Gastrocnemius medialis (tissue), 4 donors: ENCODE measurements around the gene NRCAM. TPM values are rescaled to one million over a fixed set of nuclear protein-coding genes. Genes with fewer than 3 reads are reported as not detected.

ENCODE experiments used
- ATAC-seq, 2 donors: fragments of 150-250 bp; one replicate each; pipeline ENCODE4 v1.9.1; 2016
- DNase-seq, 2 donors: peaks; one replicate each; pipeline ENCODE4 v3.0.0-alpha.2; 2019
- H3K27ac ChIP-seq, 4 donors: fragments of 200-600 bp; sonication (generic); 1 replicate in 1 of 4; 2 replicates in 3 of 4; pipeline ENCODE4 v1.5.1; 2016 to 2018; ENCODE audit warnings: mild to moderate bottlenecking in 2 of 4, moderate library complexity in 1 of 4
- H3K27me3 ChIP-seq, 3 donors: fragments of 200-600 bp; sonication (generic) in 2 of 3; 1 replicate in 1 of 3; 2 replicates in 2 of 3; pipeline versions ENCODE4 v1.5.1 to v1.6.0; 2016 to 2019; ENCODE audit warnings: mild to moderate bottlenecking in 1 of 3, moderate library complexity in 1 of 3
- H3K36me3 ChIP-seq, 2 donors: fragments of 200-600 bp; sonication (generic) in 1 of 2; one replicate each; pipeline ENCODE4 v1.5.1; 2017 to 2018
- H3K4me1 ChIP-seq, 2 donors: fragments of 200-600 bp; sonication (generic) in 1 of 2; one replicate each; pipeline ENCODE4 v1.5.1; 2016 to 2017; ENCODE audit warnings: mild to moderate bottlenecking in 2 of 2
- H3K4me3 ChIP-seq, 4 donors: fragments of 200-600 bp; sonication (generic) in 3 of 4; 1 replicate in 1 of 4; 2 replicates in 3 of 4; pipeline ENCODE4 v1.5.1; 2016 to 2019; ENCODE audit warnings: mild to moderate bottlenecking in 2 of 4
- H3K9me3 ChIP-seq, 3 donors: fragments of 200-600 bp; sonication (generic) in 2 of 3; 1 replicate in 1 of 3; 2 replicates in 2 of 3; pipeline ENCODE4 v1.5.1; 2016 to 2019
- POLR2A ChIP-seq, 2 donors: fragments of 450-650 bp; IDR thresholded peaks; one replicate each; pipeline ENCODE4 v1.6.1; 2017; ENCODE audit warnings: antibody characterized with exemption in 2 of 2, mild to moderate bottlenecking in 2 of 2, moderate library complexity in 2 of 2
- in situ Hi-C, 4 donors: fragments of 200-750 bp; cut with MboI; loops; one replicate each; pipeline versions ENCODE4 v1.15.0 to v1.8.0; 2017; ENCODE audit warnings: low sequenced_read_pairs in 4 of 4
- intact Hi-C: fragments of 100-400 bp; cut with DNase I; formaldehyde crosslinking; loops from one replicate; pipeline ENCODE4 v1.15.1; 2023; ENCODE audit warnings: low total_unique reads
- total RNA-seq, 4 donors: library from RNA; depleted of rRNA; stranded (reverse); fragments of >200 nt; gene quantifications; one replicate each; pipeline versions ENCODE4 v1.1.0 to v1.2.3, GENCODE V29; 2016
- TF ChIP-seq, protein P1 (sequence below), 5 experiments: fragments of 450-650 bp in 3 of 5; fragments of 200-600 bp in 2 of 5; sonication (generic) in 2 of 5; IDR thresholded peaks in 4 of 5; conservative IDR thresholded peaks in 1 of 5; 1 replicate in 4 of 5; 2 replicates in 1 of 5; pipeline ENCODE4 v1.5.1; 2016 to 2019; ENCODE audit warnings: antibody characterized with exemption in 5 of 5, mild to moderate bottlenecking in 3 of 5, moderate library complexity in 3 of 5

Gene NRCAM
- total RNA-seq, 4 donors from 2014 or later: 0.18 to 0.31 (median 0.23) TPM; not detected in 1

DNA sequence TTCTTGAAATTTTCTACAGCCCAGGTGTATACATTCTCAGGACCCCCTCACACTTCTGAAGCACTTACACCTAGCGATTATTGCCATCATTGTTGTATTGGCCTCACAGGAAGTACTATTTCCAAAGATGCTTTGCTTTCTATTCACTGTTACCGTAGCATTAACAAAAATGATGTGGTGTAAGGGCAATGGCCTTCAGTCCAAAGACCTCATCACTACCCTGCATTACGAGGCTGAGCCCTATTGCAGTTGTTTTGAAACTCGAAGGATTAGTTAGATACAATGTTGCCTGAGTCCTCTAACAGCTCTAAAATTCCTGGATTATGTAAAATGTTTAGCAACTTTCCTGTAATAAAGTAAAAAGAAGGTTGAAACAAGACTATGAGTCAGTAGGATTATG, 2.9 kb downstream of the NRCAM start:
- H3K4me3 ChIP-seq: no peak overlapping the region
- no peaks in the 10 kb centered on the region for H3K9me3 ChIP-seq
- intact Hi-C loops (no loop called here), in situ Hi-C loops (no loop called here)
- no peaks in the 10 kb centered on the region for H3K36me3 ChIP-seq
- TF ChIP-seq, protein P1, sequence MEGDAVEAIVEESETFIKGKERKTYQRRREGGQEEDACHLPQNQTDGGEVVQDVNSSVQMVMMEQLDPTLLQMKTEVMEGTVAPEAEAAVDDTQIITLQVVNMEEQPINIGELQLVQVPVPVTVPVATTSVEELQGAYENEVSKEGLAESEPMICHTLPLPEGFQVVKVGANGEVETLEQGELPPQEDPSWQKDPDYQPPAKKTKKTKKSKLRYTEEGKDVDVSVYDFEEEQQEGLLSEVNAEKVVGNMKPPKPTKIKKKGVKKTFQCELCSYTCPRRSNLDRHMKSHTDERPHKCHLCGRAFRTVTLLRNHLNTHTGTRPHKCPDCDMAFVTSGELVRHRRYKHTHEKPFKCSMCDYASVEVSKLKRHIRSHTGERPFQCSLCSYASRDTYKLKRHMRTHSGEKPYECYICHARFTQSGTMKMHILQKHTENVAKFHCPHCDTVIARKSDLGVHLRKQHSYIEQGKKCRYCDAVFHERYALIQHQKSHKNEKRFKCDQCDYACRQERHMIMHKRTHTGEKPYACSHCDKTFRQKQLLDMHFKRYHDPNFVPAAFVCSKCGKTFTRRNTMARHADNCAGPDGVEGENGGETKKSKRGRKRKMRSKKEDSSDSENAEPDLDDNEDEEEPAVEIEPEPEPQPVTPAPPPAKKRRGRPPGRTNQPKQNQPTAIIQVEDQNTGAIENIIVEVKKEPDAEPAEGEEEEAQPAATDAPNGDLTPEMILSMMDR (IDR thresholded peaks at IDR 0.05 in 4 of 5, conservative IDR thresholded peaks at IDR 0.05 in 1 of 5): no peak
- TF ChIP-seq POLR2A (IDR thresholded peaks at IDR 0.05): no peak
- ATAC-seq (no peak), DNase-seq (no peak)
- peaks cover 37 to 63% (median 39%) of the 10 kb centered on the region in 3 donors for H3K27me3 ChIP-seq
- peaks cover 0 to 13% of the 10 kb centered on the region in 2 donors for H3K4me1 ChIP-seq
- H3K27ac ChIP-seq: no peak overlapping the region

DNA sequence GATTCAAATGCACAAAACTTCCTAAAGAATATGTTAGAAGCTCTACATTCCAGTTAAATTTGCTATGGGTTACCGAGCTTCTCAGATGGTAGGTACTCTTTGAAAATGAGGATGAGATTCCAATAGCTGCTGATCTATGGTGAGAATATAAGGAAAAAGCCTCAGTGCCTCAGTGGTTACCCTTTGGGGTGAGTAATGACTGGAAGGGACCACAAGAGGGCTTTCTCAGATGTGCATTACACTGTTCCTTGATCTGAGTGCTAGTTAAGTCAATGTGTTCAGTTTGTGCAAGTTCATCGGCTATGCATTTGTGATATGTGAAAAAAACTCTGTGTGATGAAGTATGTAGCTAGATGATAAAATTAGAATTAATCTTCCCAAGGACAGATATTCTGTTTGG, 3.5 kb downstream of the NRCAM start:
- no peaks in the 10 kb centered on the region for H3K9me3 ChIP-seq
- DNase-seq: no peak
- intact Hi-C loops: no loop called here
- no peak for TF ChIP-seq POLR2A (IDR thresholded peaks at IDR 0.05)
- TF ChIP-seq, protein P1 (IDR thresholded peaks at IDR 0.05 in 4 of 5, conservative IDR thresholded peaks at IDR 0.05 in 1 of 5): no peak
- ATAC-seq: no peak
- H3K27me3 ChIP-seq: peaks cover 34 to 57% (median 35%) of the 10 kb centered on the region in 3 donors
- H3K4me1 ChIP-seq: peaks cover 0 to 13% of the 10 kb centered on the region in 2 donors
- in situ Hi-C loops: no loop called here
- no peak overlapping the region for H3K27ac ChIP-seq
- no peaks in the 10 kb centered on the region for H3K36me3 ChIP-seq
- H3K4me3 ChIP-seq: no peak overlapping the region

DNA sequence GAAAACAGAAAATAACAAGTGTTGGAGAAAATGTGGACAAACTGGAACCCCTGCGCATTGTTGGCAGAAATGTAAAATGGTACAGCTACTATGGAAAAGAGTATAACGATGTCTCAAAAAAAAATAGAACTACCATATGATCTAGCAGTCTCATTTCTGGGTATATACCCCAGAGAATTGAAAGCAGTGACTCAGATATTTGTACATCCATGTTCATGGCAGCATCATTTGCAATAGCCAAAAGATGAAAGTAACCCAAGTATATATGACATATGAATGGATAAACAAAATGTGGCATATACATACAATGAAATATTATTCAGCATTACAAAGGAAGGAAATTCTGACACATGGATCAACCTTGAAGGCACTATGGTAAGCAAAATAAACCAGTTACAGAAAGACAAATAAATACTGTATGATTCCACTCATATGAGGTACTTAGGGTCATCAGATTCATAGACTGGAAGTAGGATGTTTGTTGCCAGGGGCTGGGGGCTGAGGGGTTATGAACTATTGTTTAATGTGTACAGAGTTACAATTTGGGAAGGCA, 4.9 kb downstream of the NRCAM start:
- TF ChIP-seq POLR2A (IDR thresholded peaks at IDR 0.05): no peak
- TF ChIP-seq, protein P1 (IDR thresholded peaks at IDR 0.05 in 4 of 5, conservative IDR thresholded peaks at IDR 0.05 in 1 of 5): no peak
- Histone ChIP-seq H3K27ac (no peak overlapping the region), H3K4me1 (peaks cover 0 to 9% of the 10 kb centered on the region in 2 donors), H3K27me3 (peaks cover 27 to 44% (median 31%) of the 10 kb centered on the region in 3 donors), H3K9me3 (no peaks in the 10 kb centered on the region), H3K36me3 (no peaks in the 10 kb centered on the region), H3K4me3 (no peak overlapping the region)
- in situ Hi-C loops (no loop called here), intact Hi-C loops (no loop called here)
- no peak for DNase-seq
- ATAC-seq: no peak

DNA sequence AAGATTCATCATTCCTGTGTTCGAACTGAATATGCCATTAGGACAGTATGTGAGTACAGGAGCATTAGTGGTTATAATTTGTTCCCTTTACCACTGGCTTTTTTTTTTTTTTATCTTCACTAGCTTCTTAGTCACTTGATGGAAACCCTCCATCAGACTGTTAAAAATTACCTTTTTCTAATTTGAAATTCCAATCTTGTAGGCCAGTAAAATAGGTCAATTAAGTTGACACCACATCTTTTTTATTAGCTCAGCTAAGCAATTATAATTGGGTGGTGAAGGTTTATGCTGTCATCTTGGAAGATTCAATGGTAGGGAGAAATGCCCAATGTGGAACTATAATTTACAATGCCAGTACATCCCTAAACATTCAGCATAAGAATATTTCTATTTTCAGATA, 6.1 kb downstream of the NRCAM start:
- DNase-seq (no peak), ATAC-seq (no peak)
- H3K36me3 ChIP-seq: no peaks in the 10 kb centered on the region
- peaks cover 17 to 32% (median 20%) of the 10 kb centered on the region in 3 donors for H3K27me3 ChIP-seq
- no peak overlapping the region for H3K4me3 ChIP-seq
- no peaks in the 10 kb centered on the region for H3K9me3 ChIP-seq
- intact Hi-C loops (no loop called here), in situ Hi-C loops (no loop called here)
- peaks cover 0 to 5% of the 10 kb centered on the region in 2 donors for H3K4me1 ChIP-seq
- TF ChIP-seq, protein P1 (IDR thresholded peaks at IDR 0.05 in 4 of 5, conservative IDR thresholded peaks at IDR 0.05 in 1 of 5): no peak
- TF ChIP-seq POLR2A (IDR thresholded peaks at IDR 0.05): no peak
- H3K27ac ChIP-seq: no peak overlapping the region

GRCh38 chr7:108449521-108449920, 6.7 kb downstream of the NRCAM start:
- no peaks in the 10 kb centered on the region for H3K36me3 ChIP-seq
- intact Hi-C loops: no loop called here
- in situ Hi-C loops: no loop called here
- no peaks in the 10 kb centered on the region for H3K4me1 ChIP-seq
- DNase-seq (no peak), ATAC-seq (no peak)
- no peak overlapping the region for H3K4me3 ChIP-seq
- no peak overlapping the region for H3K27ac ChIP-seq
- H3K27me3 ChIP-seq: peaks cover 12 to 25% (median 14%) of the 10 kb centered on the region in 3 donors
- H3K9me3 ChIP-seq: no peaks in the 10 kb centered on the region
- TF ChIP-seq, protein P1 (IDR thresholded peaks at IDR 0.05 in 4 of 5, conservative IDR thresholded peaks at IDR 0.05 in 1 of 5): no peak
- TF ChIP-seq POLR2A (IDR thresholded peaks at IDR 0.05): no peak
